K562 (cell line): ENCODE measurements around the gene STK36. TPM values are rescaled to one million over a fixed set of nuclear protein-coding genes. Genes with fewer than 3 reads are reported as not detected.

Experiments used
- FOSL1 ChIP-seq: fragments of 200-800 bp; sonication (Bioruptor generic); conservative IDR thresholded peaks from 2 replicates; pipeline ENCODE4 v1.6.1; 2016; ENCODE audit warnings: missing genetic modification characterization, missing compliant biosample characterization
- NCOA2 ChIP-seq, 2 experiments: fragments of 450-650 bp; IDR thresholded peaks; 2 replicates each; pipeline ENCODE4 v1.6.1; 2018; ENCODE audit warnings: mild to moderate bottlenecking in 2 of 2, moderate library complexity in 1 of 2; ENCODE audit not compliant: partially characterized antibody in 2 of 2
- NFYB ChIP-seq: IDR thresholded peaks from 2 replicates; pipeline ENCODE4 v1.6.1; 2011; ENCODE audit warnings: mild to moderate bottlenecking, moderate library complexity; ENCODE audit not compliant: insufficient read length; ENCODE audit errors: extremely low read depth
- SETDB1 ChIP-seq: IDR thresholded peaks from one replicate; pipeline ENCODE4 v1.6.1; 2012; ENCODE audit warnings: low read length, control low read depth, inconsistent platforms
- ZNF212 ChIP-seq: fragments of 450-650 bp; formaldehyde crosslinking; IDR thresholded peaks from 2 replicates; pipeline ENCODE4 v1.4.0; 2020; ENCODE audit warnings: mild to moderate bottlenecking
- ZNF282 ChIP-seq: sonication (generic); formaldehyde crosslinking; IDR thresholded peaks from 2 replicates; pipeline ENCODE4 v1.8.1; 2023; ENCODE audit warnings: missing genetic modification reagents
- ZNF699 ChIP-seq: fragments of 250-450 bp; sonication (Bioruptor Pico); IDR thresholded peaks from 2 replicates; pipeline ENCODE4 v1.8.0; 2021; ENCODE audit warnings: mild to moderate bottlenecking, moderate library complexity; ENCODE audit not compliant: insufficient replicate concordance
- polyA plus RNA-seq, 8 experiments: library from polyadenylated mRNA; depleted of rRNA in 4 of 8; stranded (reverse) in 5 of 8; unstranded in 3 of 8; fragments of >200 nt; fragmentation: Nextera tagmentation in 2 of 8; fragmentation: Illumina TruSeq in 1 of 8; extraction: Ambion mirVana in 2 of 8; extraction: Trizol in 1 of 8; gene quantifications; 2 replicates each; pipeline versions ENCODE4 v1.2.1 to v1.2.3, GENCODE V29; 2011 to 2014; ENCODE audit warnings: inconsistent platforms in 1 of 8, missing spikeins in 1 of 8
- total RNA-seq, 7 experiments: library from RNA; depleted of rRNA in 6 of 7; stranded (reverse); fragments of >200 nt in 6 of 7; fragmentation: Illumina TruSeq in 2 of 7; extraction: Trizol in 2 of 7; gene quantifications; 2 replicates each; pipeline versions ENCODE4 v1.2.1 to v1.2.3, GENCODE V29; 2011 to 2021; ENCODE audit warnings: low replicate concordance in 1 of 7
- TF ChIP-seq, protein P1 (sequence below): fragments of 450-650 bp; IDR thresholded peaks from 2 replicates; pipeline ENCODE4 v1.6.1; 2016; ENCODE audit warnings: mild to moderate bottlenecking, moderate library complexity
- TF ChIP-seq, protein P2 (sequence below): sonication (generic); formaldehyde crosslinking; IDR thresholded peaks from 2 replicates; pipeline ENCODE4 v1.8.0; 2023; ENCODE audit warnings: mild to moderate bottlenecking, missing genetic modification reagents
- TF ChIP-seq, protein P3 (sequence below): fragments of 450-650 bp; IDR thresholded peaks from 2 replicates; pipeline ENCODE4 v1.6.1; 2016; ENCODE audit warnings: antibody characterized with exemption
- TF ChIP-seq, protein P4 (sequence below), 2 experiments: IDR thresholded peaks; 2 replicates each; pipeline ENCODE4 v1.6.1; 2011; ENCODE audit warnings: borderline replicate concordance in 1 of 2, control low read depth in 1 of 2, low read depth in 1 of 2, low read length in 1 of 2, mild to moderate bottlenecking in 1 of 2, mixed read lengths in 1 of 2, moderate library complexity in 1 of 2; ENCODE audit not compliant: insufficient read depth in 1 of 2, insufficient read length in 1 of 2, poor library complexity in 1 of 2, severe bottlenecking in 1 of 2; ENCODE audit errors: extremely low read depth in 1 of 2

STK36 gene
- total and polyA plus RNA-seq, 9 of the 15 experiments (the other 6 are each of a cell fraction or from before 2014, with no cell fraction given), result 3.5 to 12.4 (median 6.7) TPM

DNA sequence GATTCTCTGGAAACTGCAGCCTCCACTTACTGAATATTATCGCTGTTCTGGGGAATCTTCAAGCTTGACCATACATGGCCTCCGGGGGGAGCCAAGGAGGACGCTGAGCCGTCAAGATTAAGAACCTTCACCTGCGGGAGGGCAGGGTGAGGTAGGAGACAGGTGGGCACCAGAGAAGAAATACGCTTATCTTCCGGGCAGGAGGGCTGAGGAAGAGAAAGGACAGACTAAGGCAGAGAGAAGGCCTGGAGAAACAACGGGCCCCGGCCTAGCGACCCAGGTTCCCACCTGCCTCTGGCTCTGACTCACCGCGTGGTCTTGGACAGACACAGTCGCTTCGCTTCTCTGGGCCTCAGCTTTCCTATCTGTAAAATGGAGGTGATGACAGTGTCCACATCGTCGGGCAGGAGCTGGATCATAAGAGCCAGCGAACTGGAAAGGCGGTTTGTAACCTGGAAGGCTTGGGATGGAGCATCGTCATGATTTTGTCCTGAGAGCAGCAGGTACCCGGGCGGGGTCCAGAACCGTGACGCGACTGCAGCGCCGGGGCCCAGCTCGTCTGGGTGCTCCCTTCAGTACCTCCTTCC is 13.1 kb upstream of the STK36 start (continued):
- TF ChIP-seq, protein P1, sequence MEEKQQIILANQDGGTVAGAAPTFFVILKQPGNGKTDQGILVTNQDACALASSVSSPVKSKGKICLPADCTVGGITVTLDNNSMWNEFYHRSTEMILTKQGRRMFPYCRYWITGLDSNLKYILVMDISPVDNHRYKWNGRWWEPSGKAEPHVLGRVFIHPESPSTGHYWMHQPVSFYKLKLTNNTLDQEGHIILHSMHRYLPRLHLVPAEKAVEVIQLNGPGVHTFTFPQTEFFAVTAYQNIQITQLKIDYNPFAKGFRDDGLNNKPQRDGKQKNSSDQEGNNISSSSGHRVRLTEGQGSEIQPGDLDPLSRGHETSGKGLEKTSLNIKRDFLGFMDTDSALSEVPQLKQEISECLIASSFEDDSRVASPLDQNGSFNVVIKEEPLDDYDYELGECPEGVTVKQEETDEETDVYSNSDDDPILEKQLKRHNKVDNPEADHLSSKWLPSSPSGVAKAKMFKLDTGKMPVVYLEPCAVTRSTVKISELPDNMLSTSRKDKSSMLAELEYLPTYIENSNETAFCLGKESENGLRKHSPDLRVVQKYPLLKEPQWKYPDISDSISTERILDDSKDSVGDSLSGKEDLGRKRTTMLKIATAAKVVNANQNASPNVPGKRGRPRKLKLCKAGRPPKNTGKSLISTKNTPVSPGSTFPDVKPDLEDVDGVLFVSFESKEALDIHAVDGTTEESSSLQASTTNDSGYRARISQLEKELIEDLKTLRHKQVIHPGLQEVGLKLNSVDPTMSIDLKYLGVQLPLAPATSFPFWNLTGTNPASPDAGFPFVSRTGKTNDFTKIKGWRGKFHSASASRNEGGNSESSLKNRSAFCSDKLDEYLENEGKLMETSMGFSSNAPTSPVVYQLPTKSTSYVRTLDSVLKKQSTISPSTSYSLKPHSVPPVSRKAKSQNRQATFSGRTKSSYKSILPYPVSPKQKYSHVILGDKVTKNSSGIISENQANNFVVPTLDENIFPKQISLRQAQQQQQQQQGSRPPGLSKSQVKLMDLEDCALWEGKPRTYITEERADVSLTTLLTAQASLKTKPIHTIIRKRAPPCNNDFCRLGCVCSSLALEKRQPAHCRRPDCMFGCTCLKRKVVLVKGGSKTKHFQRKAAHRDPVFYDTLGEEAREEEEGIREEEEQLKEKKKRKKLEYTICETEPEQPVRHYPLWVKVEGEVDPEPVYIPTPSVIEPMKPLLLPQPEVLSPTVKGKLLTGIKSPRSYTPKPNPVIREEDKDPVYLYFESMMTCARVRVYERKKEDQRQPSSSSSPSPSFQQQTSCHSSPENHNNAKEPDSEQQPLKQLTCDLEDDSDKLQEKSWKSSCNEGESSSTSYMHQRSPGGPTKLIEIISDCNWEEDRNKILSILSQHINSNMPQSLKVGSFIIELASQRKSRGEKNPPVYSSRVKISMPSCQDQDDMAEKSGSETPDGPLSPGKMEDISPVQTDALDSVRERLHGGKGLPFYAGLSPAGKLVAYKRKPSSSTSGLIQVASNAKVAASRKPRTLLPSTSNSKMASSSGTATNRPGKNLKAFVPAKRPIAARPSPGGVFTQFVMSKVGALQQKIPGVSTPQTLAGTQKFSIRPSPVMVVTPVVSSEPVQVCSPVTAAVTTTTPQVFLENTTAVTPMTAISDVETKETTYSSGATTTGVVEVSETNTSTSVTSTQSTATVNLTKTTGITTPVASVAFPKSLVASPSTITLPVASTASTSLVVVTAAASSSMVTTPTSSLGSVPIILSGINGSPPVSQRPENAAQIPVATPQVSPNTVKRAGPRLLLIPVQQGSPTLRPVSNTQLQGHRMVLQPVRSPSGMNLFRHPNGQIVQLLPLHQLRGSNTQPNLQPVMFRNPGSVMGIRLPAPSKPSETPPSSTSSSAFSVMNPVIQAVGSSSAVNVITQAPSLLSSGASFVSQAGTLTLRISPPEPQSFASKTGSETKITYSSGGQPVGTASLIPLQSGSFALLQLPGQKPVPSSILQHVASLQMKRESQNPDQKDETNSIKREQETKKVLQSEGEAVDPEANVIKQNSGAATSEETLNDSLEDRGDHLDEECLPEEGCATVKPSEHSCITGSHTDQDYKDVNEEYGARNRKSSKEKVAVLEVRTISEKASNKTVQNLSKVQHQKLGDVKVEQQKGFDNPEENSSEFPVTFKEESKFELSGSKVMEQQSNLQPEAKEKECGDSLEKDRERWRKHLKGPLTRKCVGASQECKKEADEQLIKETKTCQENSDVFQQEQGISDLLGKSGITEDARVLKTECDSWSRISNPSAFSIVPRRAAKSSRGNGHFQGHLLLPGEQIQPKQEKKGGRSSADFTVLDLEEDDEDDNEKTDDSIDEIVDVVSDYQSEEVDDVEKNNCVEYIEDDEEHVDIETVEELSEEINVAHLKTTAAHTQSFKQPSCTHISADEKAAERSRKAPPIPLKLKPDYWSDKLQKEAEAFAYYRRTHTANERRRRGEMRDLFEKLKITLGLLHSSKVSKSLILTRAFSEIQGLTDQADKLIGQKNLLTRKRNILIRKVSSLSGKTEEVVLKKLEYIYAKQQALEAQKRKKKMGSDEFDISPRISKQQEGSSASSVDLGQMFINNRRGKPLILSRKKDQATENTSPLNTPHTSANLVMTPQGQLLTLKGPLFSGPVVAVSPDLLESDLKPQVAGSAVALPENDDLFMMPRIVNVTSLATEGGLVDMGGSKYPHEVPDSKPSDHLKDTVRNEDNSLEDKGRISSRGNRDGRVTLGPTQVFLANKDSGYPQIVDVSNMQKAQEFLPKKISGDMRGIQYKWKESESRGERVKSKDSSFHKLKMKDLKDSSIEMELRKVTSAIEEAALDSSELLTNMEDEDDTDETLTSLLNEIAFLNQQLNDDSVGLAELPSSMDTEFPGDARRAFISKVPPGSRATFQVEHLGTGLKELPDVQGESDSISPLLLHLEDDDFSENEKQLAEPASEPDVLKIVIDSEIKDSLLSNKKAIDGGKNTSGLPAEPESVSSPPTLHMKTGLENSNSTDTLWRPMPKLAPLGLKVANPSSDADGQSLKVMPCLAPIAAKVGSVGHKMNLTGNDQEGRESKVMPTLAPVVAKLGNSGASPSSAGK, result peak; percentile 37; the same call in 1 of the 2 replicates
- TF ChIP-seq ZNF212 (CRISPR knock-in tag), result no peak
- TF ChIP-seq, protein P2, sequence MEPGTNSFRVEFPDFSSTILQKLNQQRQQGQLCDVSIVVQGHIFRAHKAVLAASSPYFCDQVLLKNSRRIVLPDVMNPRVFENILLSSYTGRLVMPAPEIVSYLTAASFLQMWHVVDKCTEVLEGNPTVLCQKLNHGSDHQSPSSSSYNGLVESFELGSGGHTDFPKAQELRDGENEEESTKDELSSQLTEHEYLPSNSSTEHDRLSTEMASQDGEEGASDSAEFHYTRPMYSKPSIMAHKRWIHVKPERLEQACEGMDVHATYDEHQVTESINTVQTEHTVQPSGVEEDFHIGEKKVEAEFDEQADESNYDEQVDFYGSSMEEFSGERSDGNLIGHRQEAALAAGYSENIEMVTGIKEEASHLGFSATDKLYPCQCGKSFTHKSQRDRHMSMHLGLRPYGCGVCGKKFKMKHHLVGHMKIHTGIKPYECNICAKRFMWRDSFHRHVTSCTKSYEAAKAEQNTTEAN, result no peak
- TF ChIP-seq NCOA2 (IDR thresholded peaks at IDR 0.05; ENCODE audit: partially characterized antibody in 2 of 2), result no peak
- TF ChIP-seq, protein P3, sequence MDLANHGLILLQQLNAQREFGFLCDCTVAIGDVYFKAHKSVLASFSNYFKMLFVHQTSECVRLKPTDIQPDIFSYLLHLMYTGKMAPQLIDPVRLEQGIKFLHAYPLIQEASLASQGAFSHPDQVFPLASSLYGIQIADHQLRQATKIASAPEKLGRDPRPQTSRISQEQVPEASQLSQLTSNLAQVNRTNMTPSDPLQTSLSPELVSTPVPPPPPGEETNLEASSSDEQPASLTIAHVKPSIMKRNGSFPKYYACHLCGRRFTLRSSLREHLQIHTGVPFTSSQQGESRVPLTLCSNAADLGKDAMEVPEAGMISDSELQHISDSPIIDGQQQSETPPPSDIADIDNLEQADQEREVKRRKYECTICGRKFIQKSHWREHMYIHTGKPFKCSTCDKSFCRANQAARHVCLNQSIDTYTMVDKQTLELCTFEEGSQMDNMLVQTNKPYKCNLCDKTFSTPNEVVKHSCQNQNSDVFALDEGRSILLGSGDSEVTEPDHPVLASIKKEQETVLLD, result no peak
- no peak for TF ChIP-seq ZNF282 (CRISPR knock-in tag)
- TF ChIP-seq FOSL1 (tag), result peak; percentile 53
- no peak for TF ChIP-seq ZNF699 (CRISPR knock-in tag)
- no peak for TF ChIP-seq NFYB
- TF ChIP-seq, protein P4, sequence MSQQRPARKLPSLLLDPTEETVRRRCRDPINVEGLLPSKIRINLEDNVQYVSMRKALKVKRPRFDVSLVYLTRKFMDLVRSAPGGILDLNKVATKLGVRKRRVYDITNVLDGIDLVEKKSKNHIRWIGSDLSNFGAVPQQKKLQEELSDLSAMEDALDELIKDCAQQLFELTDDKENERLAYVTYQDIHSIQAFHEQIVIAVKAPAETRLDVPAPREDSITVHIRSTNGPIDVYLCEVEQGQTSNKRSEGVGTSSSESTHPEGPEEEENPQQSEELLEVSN (IDR thresholded peaks at IDR 0.05; ENCODE audit: borderline replicate concordance in 1 of 2, extremely low read depth in 1 of 2, insufficient read depth in 1 of 2, insufficient read length in 1 of 2, low read depth in 1 of 2, low read length in 1 of 2, poor library complexity in 1 of 2, severe bottlenecking in 1 of 2), result peak in 1 of 2 experiments; percentile 50
- no peak for TF ChIP-seq SETDB1
